OCI-M1 (cell line): ENCODE results near the gene TSGA10IP.
A peak's percentile ranks its signal among the peaks of the same experiment; 100 is the strongest.

ENCODE experiments used
- DNase-seq: peaks from one replicate; lab custom pipeline; 2025; lab: John Stamatoyannopoulos, UW

TSGA10IP gene

GRCh38 chr11:65918211-65919140 is 26.8 kb upstream of the TSGA10IP start, which contains the start of gene C11orf68:
Gene C11orf68, minus strand, starts transcription at chr11:65919062. Its CDS starts 31 bp downstream, at chr11:65919031.
- DNase-seq: peak; percentile 63

DNA sequence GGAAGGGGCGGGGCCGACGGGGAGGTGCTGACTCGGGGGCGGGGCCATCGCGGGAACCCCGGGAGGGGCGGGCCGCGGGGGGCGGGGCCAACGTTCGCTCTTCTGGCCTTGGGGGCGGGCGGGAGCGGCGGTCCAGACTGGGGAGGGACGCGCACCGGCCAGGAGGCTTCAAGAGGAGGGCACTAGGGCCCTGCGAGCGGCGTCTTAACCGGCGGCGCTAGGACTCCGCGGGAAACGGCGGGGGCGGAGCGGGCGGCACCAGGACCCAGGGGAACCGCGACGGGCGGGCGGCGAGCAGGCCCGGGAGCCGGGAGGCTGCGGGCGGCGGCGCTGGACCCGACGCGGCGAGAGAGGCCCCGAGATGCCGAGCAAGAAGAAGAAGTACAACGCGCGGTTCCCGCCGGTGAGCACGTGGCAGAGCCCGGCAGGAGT is 26.1 kb upstream of the TSGA10IP start, which contains the start of gene DRAP1:
TSS of gene DRAP1 (plus strand) at position 286 of the 432 bp plus-strand sequence. CDS start at position 362, 76 bp downstream.
- peak; percentile 99 for DNase-seq

- DNase-seq: peak; percentile 58
Observed at GRCh38 chr11:65919573-65920371, 25.5 kb upstream of the TSGA10IP start.

GRCh38 chr11:65920372-65920802 is 24.9 kb upstream of the TSGA10IP start:
- DNase-seq: no peak

DNA sequence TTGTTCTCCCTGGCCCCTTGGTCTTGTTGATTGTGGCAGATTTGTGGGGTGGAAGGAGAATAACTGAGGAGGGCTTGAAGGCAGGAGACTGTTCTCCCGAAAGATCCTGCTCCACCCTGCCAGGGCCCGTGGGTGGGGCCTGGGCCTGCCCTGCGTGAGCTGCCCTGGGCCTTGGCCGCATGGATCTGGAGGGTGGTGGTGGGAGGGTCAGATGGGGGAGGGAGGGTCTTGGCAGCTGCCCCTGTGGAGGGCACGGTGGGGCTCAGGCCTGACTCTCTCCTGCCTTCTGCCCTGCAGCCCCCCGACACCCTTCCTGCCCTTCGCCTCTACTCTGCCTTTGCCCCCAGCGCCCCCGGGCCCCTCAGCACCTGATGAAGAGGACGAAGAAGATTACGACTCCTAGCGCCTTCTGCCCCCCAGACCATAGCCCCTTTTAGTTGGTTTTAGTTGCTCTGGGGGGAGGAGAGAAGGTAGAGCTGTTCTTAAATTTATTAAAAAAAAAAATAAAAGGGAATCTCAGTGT is 24.2 kb upstream of the TSGA10IP start:
- no peak for DNase-seq

GRCh38 chr11:65921876-65922275 is 23.4 kb upstream of the TSGA10IP start:
- no peak for DNase-seq

GRCh38 chr11:65922565-65922964 is 22.7 kb upstream of the TSGA10IP start:
- DNase-seq: no peak

- DNase-seq: no peak
Observed at GRCh38 chr11:65925397-65925796, 19.9 kb upstream of the TSGA10IP start.

GRCh38 chr11:65927904-65928397 is 17.3 kb upstream of the TSGA10IP start:
- DNase-seq: peak; percentile 96

DNA sequence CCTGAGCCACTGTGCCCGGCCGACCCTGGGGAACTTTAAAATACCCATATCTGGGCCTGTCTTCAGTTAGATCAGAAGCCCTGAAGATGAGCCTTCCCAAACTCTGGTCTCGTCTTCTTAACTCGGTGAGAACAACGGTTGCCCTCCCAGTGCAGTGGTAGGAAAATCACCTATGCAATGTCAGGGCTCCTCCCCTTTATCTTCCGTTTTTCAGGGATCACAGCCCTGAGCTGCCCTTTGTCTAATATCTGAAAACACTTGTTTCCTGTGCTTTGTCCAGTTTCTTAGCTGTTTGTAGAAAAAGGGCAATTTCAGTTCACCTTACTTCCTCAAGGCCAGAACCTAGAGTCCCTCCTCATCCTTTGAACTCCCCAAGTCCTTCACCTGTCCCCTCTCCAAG is 16.6 kb upstream of the TSGA10IP start:
- peak; percentile 78 for DNase-seq

- no peak for DNase-seq
Observed at GRCh38 chr11:65931773-65932557, 13.3 kb upstream of the TSGA10IP start.

DNA sequence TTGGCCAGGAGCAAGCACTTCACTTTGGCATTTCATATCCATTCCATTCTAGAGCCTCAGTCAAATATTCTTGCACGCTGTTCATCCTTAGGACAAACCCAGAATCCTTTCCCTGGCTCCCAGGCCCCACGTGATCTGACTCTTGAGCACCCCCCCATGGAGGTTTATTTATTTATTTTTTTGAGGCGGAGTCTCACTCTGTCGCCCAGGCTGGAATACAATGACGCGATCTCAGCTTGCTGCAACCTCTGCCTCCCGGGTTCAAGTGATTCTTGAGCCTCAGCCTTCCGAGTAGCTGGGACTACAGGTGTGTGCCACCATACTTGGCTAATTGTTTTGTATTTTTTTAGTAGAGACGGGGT is 12.7 kb upstream of the TSGA10IP start:
- peak; percentile 51 for DNase-seq

- peak; percentile 95 for DNase-seq
Observed at GRCh38 chr11:65934014-65934413, 11.3 kb upstream of the TSGA10IP start.

- no peak for DNase-seq
Observed at GRCh38 chr11:65937766-65938165, 7.5 kb upstream of the TSGA10IP start.

GRCh38 chr11:65941720-65942310 is 3.5 kb upstream of the TSGA10IP start:
- DNase-seq: no peak

- no peak for DNase-seq
Observed at GRCh38 chr11:65942531-65942930, 2.7 kb upstream of the TSGA10IP start.

- DNase-seq: no peak
Observed at GRCh38 chr11:65944191-65944590, 1.1 kb upstream of the TSGA10IP start.

GRCh38 chr11:65944767-65945166 is 513 bp upstream of the TSGA10IP start:
- no peak for DNase-seq

DNA sequence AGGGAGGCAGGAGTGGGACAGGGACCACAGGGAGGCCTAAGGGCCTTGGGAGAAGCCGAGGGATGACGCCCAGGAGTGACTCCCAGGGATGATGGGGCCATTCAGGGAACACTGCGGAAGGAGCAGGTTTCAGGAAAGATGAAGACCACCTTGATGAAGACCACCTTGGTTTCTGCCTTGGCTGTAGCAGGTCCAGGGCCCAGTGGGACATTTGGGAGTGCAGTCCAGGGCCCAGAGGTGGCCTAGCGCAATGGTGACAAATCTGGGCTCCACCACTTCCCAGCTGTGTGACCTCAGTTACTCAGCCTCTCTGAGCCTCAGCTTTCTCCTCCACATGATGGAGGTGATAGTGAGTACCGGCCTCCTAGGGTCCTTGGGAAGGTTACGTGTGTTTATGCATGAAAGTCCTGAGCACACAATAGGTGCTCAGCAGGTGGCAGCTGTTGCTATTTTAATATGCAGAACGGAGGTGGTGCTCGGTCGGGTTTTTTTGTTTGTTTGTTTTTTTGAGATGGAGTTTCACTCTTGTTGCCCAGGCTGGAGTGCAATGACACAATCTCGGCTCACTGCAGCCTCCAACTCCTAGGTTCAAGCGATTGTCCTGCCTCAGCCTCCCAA is 770 bp downstream of the TSGA10IP start:
- no peak for DNase-seq

DNA sequence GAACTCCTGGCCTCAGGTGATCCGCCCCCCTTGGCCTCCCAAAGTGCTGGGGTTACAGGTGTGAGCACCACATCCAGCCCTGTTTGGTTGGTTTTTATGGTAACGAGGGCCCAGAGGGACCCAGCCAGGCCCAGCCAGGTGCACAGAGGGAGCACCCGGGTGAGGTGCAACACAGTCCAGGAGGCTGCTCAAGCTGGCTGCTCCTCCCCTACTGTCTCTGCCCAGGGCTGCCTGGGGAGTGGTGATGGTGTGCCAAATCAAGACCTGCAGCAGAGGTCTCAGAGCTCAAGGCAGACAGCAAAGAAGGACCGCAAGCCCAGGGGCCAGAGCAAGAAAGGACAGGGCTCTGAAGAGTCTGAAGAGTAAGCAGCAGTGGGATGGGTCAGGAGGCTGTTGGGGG is 1.4 kb downstream of the TSGA10IP start:
- no peak for DNase-seq

- DNase-seq: no peak
Observed at GRCh38 chr11:65947133-65947532, 1.9 kb downstream of the TSGA10IP start.
